ENCODE results near the gene NFXL1. TPM values are rescaled to one million over a fixed set of nuclear protein-coding genes. Genes with fewer than 3 reads are reported as not detected.

The NFXL1 gene
- total RNA-seq, 4 donors from 2014 or later, result 10.7 to 33.2 (median 12.5) TPM

GRCh38 chr4:47860305-47860704 is 54.1 kb downstream of the NFXL1 start:
- TF ChIP-seq CTCF (IDR thresholded peaks at IDR 0.05) (no peak), POLR2A (IDR thresholded peaks at IDR 0.05) (no peak)
- 88 to 96% methylated on average over 1 of the region's 1 CpG for WGBS, 2 donors
- intact Hi-C loops (cut with DNase I; ENCODE audit: low total_unique reads), result no loop called here
- no peak for DNase-seq (ENCODE audit: low spot score in 2 of 2)
- H3K4me3 ChIP-seq (ENCODE audit: low read depth, poor library complexity, severe bottlenecking), result no peak overlapping the region

- intact Hi-C loops (cut with DNase I; ENCODE audit: low total_unique reads), result no loop called here
- WGBS, 2 donors, result 78 to 82% methylated on average over 2 of the region's 2 CpGs
- no peak overlapping the region for H3K4me3 ChIP-seq (ENCODE audit: low read depth, poor library complexity, severe bottlenecking)
- no peak for DNase-seq (ENCODE audit: low spot score in 2 of 2)
- no peak for TF ChIP-seq POLR2A (IDR thresholded peaks at IDR 0.05)
- TF ChIP-seq CTCF (IDR thresholded peaks at IDR 0.05), result no peak
Measured at GRCh38 chr4:47858006-47858405, 56.4 kb downstream of the NFXL1 start.

- 78 to 92% methylated on average over 1 of the region's 1 CpG for WGBS, 2 donors
- DNase-seq (ENCODE audit: low spot score in 2 of 2), result no peak
- no peak for TF ChIP-seq CTCF (IDR thresholded peaks at IDR 0.05)
- no peak for TF ChIP-seq POLR2A (IDR thresholded peaks at IDR 0.05)
- no peak overlapping the region for H3K4me3 ChIP-seq (ENCODE audit: low read depth, poor library complexity, severe bottlenecking)
- intact Hi-C loops (cut with DNase I; ENCODE audit: low total_unique reads), result no loop called here
Measured at GRCh38 chr4:47856713-47857112, 57.7 kb downstream of the NFXL1 start.

GRCh38 chr4:47855350-47855749 is 59.0 kb downstream of the NFXL1 start:
- TF ChIP-seq CTCF (IDR thresholded peaks at IDR 0.05) (no peak), POLR2A (IDR thresholded peaks at IDR 0.05) (no peak)
- DNase-seq (ENCODE audit: low spot score in 2 of 2), result peak in 1 of 2 donors; percentile 69
- intact Hi-C loops (cut with DNase I; ENCODE audit: low total_unique reads), result no loop called here
- WGBS, 2 donors, result 73 to 86% methylated on average over 2 of the region's 2 CpGs
- H3K4me3 ChIP-seq (ENCODE audit: low read depth, poor library complexity, severe bottlenecking), result no peak overlapping the region

GRCh38 chr4:47852136-47852535 is 62.2 kb downstream of the NFXL1 start:
- no peak for DNase-seq (ENCODE audit: low spot score in 2 of 2)
- 62 to 69% methylated on average over 1 of the region's 1 CpG for WGBS, 2 donors
- intact Hi-C loops (cut with DNase I; ENCODE audit: low total_unique reads), result no loop called here
- no peak for TF ChIP-seq POLR2A (IDR thresholded peaks at IDR 0.05)
- TF ChIP-seq CTCF (IDR thresholded peaks at IDR 0.05), result no peak
- no peak overlapping the region for H3K4me3 ChIP-seq (ENCODE audit: low read depth, poor library complexity, severe bottlenecking)

GRCh38 chr4:47849466-47849865 is 64.9 kb downstream of the NFXL1 start:
- H3K4me3 ChIP-seq (ENCODE audit: low read depth, poor library complexity, severe bottlenecking), result no peak overlapping the region
- 50 to 57% methylated on average over 1 of the region's 1 CpG for WGBS, 2 donors
- no peak for DNase-seq (ENCODE audit: low spot score in 2 of 2)
- intact Hi-C loops (cut with DNase I; ENCODE audit: low total_unique reads), result no loop called here
- TF ChIP-seq POLR2A (IDR thresholded peaks at IDR 0.05) (no peak), CTCF (IDR thresholded peaks at IDR 0.05) (no peak)
